HTERT RPE-1 (cell line): ENCODE measurements around the gene UBAP1.
"Not testable (repeated sequence)": the region's sequence is repeated elsewhere in the genome, so short reads cannot be mapped to it uniquely, and the experiment has no call there.

Source experiments
- in situ Hi-C: fragments of 300-500 bp; cut with MboI; formaldehyde crosslinking; loops from 4 replicates; pipeline ENCODE4 v1.14.3; 2020; ENCODE audit warnings: low sequenced_read_pairs

UBAP1 gene

GRCh38 chr9:34179213-34180136, 632 bp downstream of the UBAP1 start:
- in situ Hi-C loops: no loop called here

DNA sequence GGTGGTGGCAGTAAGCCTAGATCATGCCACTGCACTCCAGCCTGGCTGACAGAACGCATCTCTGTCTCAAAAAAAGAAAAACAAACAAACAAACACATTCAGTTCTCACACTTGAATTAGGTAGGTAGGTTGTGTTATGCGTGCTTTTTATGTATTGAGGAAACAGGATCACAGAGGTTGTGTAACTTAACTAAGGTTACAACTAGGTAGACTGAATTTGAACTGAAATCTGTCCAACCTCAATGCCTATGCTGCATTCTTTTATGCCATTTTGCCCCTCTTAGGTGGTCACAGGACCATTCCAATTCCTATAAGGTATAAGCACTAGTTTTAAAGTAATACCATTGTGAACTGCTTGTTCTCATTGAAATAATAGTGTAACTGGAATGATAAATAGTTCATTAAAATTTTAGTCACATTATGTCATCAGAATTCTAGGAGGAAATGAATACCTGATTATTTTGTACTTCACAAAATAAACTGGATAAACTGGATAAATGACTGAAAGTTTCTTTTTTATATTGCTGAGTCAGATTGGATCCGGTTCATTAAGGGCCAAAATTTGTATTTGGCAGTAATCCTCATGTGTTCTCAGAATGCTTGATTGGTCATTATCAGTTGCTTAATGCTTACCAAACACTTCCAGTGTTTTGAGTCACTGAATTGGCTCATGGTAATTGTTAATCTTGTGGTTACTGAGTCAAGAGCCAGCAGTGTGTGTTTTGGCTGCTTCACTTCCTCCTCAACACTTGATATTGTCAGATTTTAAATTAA, 7.1 kb downstream of the UBAP1 start:
- in situ Hi-C loops: no loop called here

GRCh38 chr9:34187891-34188240, 9.0 kb downstream of the UBAP1 start:
- in situ Hi-C loops: no loop called here

DNA sequence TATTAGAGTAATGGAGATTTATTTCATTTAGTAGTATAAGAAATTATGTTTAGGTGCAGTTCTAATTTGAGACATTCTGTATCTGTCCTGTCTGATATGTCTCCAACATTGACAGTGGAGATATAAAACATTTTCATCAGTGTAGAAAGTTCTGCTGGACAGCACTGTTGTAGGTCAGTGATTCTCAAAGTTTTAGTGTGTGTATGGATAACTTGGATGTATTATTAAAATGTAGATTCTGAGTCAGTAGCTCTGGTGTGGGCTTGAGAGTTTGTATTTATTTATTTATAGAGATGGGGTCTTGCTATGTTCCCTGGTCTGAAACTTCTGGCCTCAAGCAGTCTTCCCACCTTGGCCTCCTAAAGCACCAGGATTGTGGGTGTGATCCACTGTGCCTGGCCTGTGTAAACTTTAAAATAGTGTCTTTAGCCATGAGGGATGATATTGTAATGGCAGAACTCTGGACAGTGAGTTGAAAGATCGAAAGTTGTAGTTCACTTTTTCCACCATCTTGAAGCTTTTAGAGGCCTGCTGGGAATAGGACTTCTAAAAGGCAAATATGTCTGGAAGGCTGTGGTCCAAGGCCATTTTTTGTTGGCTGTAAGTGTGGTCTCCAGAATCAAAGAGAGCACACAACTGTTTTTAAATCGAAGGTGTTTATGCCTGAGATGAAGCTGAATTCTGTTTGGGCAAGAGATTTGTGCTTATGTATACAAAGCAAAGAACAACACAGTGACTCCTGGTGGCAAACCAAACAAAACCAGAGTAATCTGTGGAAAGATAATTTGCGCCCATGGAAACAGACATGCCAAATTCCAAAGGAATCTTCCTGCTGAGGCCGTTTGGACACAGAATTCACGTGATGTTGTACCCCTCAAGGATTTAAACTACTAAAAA, 12.4 kb downstream of the UBAP1 start:
- in situ Hi-C loops: no loop called here

GRCh38 chr9:34195143-34195542, 16.3 kb downstream of the UBAP1 start:
- in situ Hi-C loops: no loop called here

DNA sequence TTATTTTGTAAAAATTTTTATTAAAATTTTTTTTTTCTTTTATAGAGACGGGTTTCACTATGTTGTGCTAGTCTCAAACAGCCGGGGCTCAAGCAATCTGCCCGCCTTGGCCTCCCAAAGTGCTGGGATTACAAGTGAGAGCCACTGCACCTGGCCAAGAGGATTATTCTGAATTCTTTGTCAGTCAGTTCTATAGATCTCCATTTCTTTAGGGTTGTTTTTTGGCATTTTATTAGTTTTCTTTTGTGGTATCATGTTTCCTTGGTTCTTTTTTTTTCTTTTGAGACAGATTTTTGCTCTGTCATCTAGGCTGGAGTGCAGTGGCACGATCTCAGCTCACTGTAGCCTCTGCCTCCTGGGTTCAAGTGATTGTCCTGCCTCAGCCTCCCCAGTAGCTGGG, 18.4 kb downstream of the UBAP1 start:
- in situ Hi-C loops: not testable (repeated sequence)

GRCh38 chr9:34197756-34198711, 19.2 kb downstream of the UBAP1 start:
- in situ Hi-C loops: no loop called here

GRCh38 chr9:34200092-34200491, 21.2 kb downstream of the UBAP1 start:
- in situ Hi-C loops: no loop called here

- in situ Hi-C loops: no loop called here
Measured at GRCh38 chr9:34203275-34203991, 24.6 kb downstream of the UBAP1 start.

- in situ Hi-C loops: no loop called here
Measured at GRCh38 chr9:34203992-34204635, 25.3 kb downstream of the UBAP1 start.

DNA sequence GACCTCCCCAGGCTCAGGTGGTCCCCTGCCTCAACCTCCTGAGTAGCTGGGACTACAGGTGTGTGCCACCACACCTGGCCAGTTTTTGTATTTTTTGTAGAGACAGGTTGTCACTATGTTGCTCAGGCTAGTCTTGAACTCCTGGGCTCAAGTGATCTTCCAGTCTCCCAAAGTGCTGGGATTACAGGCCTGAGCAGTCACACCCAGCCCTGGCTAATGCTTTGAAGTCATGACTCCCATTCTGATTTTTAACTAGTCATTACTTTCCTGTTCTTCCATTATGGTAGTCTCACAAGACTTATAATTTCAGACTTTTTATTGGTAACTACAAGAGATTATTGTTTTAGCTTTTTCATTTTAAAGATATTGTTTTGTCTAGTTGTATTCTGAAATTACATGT, 26.3 kb downstream of the UBAP1 start:
- in situ Hi-C loops: no loop called here

- in situ Hi-C loops: no loop called here
Measured at GRCh38 chr9:34206561-34206960, 27.7 kb downstream of the UBAP1 start.

DNA sequence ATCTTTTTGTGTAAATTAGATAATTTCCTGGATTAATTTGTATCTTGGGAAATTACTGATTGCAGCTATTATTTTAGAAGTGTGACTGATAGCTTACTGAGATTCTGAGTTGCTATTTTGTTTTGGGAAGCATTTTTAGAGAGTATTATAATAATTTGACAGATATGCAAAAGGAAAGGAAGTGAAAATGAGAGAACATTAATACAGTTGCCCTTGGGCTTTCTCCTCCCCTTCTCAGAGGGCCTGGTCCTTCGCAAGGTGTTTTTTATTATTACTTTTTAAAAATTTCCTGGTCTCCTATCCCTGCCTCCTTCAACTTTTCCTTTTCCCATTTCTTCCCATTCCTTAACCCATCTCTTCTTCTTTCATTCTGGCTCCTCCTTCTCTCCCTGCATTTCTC, 32.6 kb downstream of the UBAP1 start:
- in situ Hi-C loops: no loop called here

DNA sequence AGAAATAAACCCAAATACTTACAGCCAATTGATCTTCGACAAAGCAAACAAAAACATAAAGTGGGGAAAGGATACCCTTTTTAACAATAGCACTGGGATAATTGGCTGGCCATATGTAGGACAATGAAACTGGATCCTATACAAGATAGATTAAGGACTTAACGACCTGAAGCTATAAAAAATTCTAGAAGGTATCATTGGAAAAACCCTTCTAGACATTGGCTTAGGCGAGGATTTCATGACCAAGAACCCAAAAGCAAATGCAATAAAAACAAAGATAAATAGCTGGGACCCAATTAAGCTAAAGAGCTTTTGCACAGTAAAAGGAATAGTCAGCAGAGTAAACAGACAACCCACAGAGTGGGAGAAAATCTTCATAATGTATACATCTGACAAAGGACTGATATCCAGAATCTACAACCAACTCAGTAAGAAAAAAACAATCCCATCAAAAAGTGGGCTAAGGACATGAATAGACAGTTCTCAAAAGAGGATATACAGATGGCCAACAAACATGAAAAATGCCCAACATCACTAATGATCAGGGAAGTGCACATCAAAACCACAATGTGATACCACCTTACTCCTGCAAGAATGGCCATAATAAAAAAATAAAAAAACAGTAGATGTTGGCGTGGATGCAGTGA, 35.6 kb downstream of the UBAP1 start:
- in situ Hi-C loops: not testable (repeated sequence)

GRCh38 chr9:34216325-34216724, 37.5 kb downstream of the UBAP1 start:
- in situ Hi-C loops: no loop called here

DNA sequence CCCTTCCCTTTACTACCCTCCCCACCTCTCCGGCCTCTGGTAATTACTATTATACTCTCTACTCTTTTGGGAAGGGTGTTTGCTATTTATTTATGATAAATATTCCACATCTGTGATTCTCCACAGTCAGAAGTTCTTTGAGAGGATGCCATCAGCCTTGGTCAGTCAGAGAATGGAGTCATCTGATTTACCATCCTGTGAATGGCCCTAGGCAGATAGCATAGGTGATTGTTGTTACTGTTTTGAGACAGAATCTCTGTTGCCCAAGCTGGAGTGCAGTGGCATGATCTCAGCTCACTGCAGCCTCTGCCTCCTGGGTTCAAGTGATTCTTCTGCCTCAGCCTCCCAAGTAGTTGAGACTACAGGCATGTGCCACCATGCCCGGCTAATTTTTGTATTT, 38.2 kb downstream of the UBAP1 start:
- in situ Hi-C loops: not testable (repeated sequence)

DNA sequence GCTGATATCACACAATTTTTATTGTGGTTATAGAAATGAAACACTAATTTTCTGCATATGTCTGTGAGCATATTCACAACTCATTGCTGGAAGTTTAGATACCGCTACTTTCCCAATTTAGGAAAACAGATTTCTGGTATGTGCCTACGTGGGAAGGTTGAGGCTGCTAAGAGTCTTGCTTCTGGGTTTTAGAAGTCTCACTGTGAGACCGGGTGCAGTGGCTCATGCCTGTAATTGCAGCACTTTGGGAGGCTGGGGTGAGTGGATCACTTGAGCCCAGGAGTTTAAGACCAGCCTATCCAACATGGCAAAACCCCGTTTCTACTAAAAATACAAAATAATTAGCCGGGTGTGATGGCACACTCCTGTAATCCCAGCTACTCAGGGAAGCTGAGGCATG, 39.6 kb downstream of the UBAP1 start:
- in situ Hi-C loops: no loop called here

DNA sequence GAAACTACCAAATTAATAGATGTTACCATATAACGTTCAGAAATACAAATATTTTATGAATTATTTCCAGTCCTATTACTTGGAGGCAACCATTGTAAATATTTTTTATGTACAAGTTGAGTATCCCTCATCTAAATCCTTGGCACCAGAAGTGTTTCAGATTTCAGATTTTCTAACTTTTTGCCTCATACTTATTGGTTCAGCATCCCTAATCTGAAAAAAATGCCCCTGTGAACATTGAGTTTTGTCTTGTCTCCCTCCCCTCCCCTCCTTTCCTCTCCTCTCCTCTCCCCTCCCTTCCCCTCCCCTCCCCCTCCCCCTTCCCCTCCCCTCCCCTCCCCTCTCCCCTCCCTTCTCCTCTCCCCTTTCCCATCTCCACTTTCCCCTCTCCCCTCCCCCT, 40.6 kb downstream of the UBAP1 start:
- in situ Hi-C loops: no loop called here
